Kidney (tissue), 14 donors: Measurements from ENCODE around the gene MRS2. TPM values are rescaled to one million over a fixed set of nuclear protein-coding genes. Genes with fewer than 3 reads are reported as not detected.

Source experiments
- DNase-seq, 5 donors: peaks; one replicate each; pipeline ENCODE4 v3.0.0-alpha.2; 2013 to 2020
- FAIRE-seq: peaks from 2 replicates; lab custom pipeline; 2012; peaks lifted over from hg19 to GRCh38; lab: Jason Lieb, UNC
- H3K27ac ChIP-seq, 2 donors: one replicate each; pipeline ENCODE4 v1.7.0; 2013; ENCODE audit warnings: low read depth in 2 of 2, low read length in 2 of 2, inconsistent platforms in 1 of 2
- H3K27me3 ChIP-seq: one replicate; pipeline ENCODE4 v1.7.1; 2013; ENCODE audit warnings: low read length, inconsistent platforms; ENCODE audit not compliant: control insufficient read depth, insufficient read depth
- H3K36me3 ChIP-seq, 3 donors: one replicate each; pipeline versions ENCODE4 v1.7.0 to v1.7.1; 2013; ENCODE audit warnings: low read length in 3 of 3, control low read depth in 1 of 3, inconsistent platforms in 1 of 3; ENCODE audit not compliant: insufficient read depth in 3 of 3, control insufficient read depth in 2 of 3
- H3K4me1 ChIP-seq, 3 donors: one replicate each; pipeline versions ENCODE4 v1.7.0 to v1.7.1; 2013; ENCODE audit warnings: low read length in 3 of 3, inconsistent platforms in 1 of 3, low read depth in 1 of 3; ENCODE audit not compliant: control insufficient read depth in 2 of 3, insufficient read depth in 2 of 3
- H3K4me3 ChIP-seq, 3 donors: one replicate each; pipeline versions ENCODE4 v1.7.0 to v1.8.1; 2013; ENCODE audit warnings: low read length in 3 of 3, control low read depth in 1 of 3, inconsistent platforms in 1 of 3
- H3K9ac ChIP-seq, 3 donors: one replicate each; pipeline versions ENCODE4 v1.7.0 to v1.7.1; 2013; ENCODE audit warnings: low read length in 3 of 3, control low read depth in 1 of 3, inconsistent platforms in 1 of 3
- H3K9me3 ChIP-seq, 3 donors: one replicate each; pipeline versions ENCODE4 v1.7.0 to v1.7.1; 2013; ENCODE audit warnings: low read length in 3 of 3, control low read depth in 1 of 3, inconsistent platforms in 1 of 3; ENCODE audit not compliant: control insufficient read depth in 2 of 3, insufficient read depth in 1 of 3
- CTCF ChIP-seq: IDR thresholded peaks from 3 replicates; pipeline ENCODE4 v1.5.1; 2012; ENCODE audit warnings: mild to moderate bottlenecking, moderate library complexity, borderline replicate concordance; ENCODE audit not compliant: insufficient read depth; ENCODE audit errors: extremely low read depth
- intact Hi-C: fragments of 100-400 bp; cut with DNase I; formaldehyde crosslinking; loops from one replicate; pipeline ENCODE4 v1.11.1; 2022
- polyA plus RNA-seq: library from polyadenylated mRNA; stranded (reverse); fragments of 350-450 nt; fragmentation: Illumina TruSeq; extraction: RNeasy Lipid Tissue Mini Kit (QIAGEN cat#74804); gene quantifications from one replicate; pipeline ENCODE4 v1.2.3, GENCODE V29; 2014; ENCODE audit warnings: low read depth, low replicate concordance; ENCODE audit not compliant: insufficient read depth
- total RNA-seq: library from RNA; stranded (reverse); fragmentation: NEBNext Ultra II Directional; extraction: Animal tissue kit (Norgen Biotek cat#: 25700); gene quantifications from one replicate; pipeline ENCODE4 v1.2.1, GENCODE V29; 2021
- donor health status: control.
- donor health status: control.
- donor health status: control.
- donor health status: control.
- donor health status: control.
- donor health status: DM: yes; HTN: yes; CAD: no.
- donor health status: Normal renal cell carcinoma (clear cell type).

The MRS2 gene
- total and polyA plus RNA-seq, 2 donors from 2014 or later = 23.6 to 27.8 TPM

GRCh38 chr6:24387818-24388217, 14.9 kb upstream of the MRS2 start:
- Histone ChIP-seq H3K9ac (no peak overlapping the region), H3K9me3 (no peaks in the 10 kb centered on the region), H3K27me3 (no peaks in the 10 kb centered on the region), H3K4me1 (peaks cover 0 to 3% (median 0%) of the 10 kb centered on the region in 3 donors), H3K27ac (peak overlapping the region in 1 of 2 donors; percentile 23), H3K4me3 (no peak overlapping the region), H3K36me3 (no peaks in the 10 kb centered on the region)
- TF ChIP-seq CTCF = no peak
- intact Hi-C loops = no loop called here
- DNase-seq (no peak), FAIRE-seq (no peak)

GRCh38 chr6:24391208-24391607, 11.5 kb upstream of the MRS2 start:
- FAIRE-seq = no peak
- Histone ChIP-seq H3K27me3 (no peaks in the 10 kb centered on the region), H3K4me1 (no peaks in the 10 kb centered on the region), H3K27ac (no peak overlapping the region), H3K4me3 (no peak overlapping the region), H3K9ac (no peak overlapping the region), H3K36me3 (no peaks in the 10 kb centered on the region), H3K9me3 (no peaks in the 10 kb centered on the region)
- DNase-seq = no peak
- intact Hi-C loops = no loop called here
- TF ChIP-seq CTCF = no peak

- TF ChIP-seq CTCF = no peak
- H3K9me3 ChIP-seq = no peaks in the 10 kb centered on the region
- H3K9ac ChIP-seq = no peak overlapping the region
- H3K4me3 ChIP-seq = no peak overlapping the region
- intact Hi-C loops = no loop called here
- no peaks in the 10 kb centered on the region for H3K4me1 ChIP-seq
- no peak overlapping the region for H3K27ac ChIP-seq
- H3K36me3 ChIP-seq = no peaks in the 10 kb centered on the region
- FAIRE-seq = no peak
- no peak for DNase-seq
- H3K27me3 ChIP-seq = no peaks in the 10 kb centered on the region
These were observed 10.9 kb upstream of the MRS2 start for GRCh38 chr6:24391756-24392405.
